HG03097 (cell line): Measurements from ENCODE around the gene ANKRD55.

Experiments used
- ATAC-seq: cut with Tn5 transposase; IDR thresholded peaks from one replicate; pipeline ENCODE4 v1.9.1; 2021; ENCODE audit not compliant: unreplicated experiment, low FRiP score

ANKRD55 gene

GRCh38 chr5:56055859-56056258 lies 177.3 kb downstream of the ANKRD55 start:
- ATAC-seq: no peak

GRCh38 chr5:56055287-56055686 lies 177.8 kb downstream of the ANKRD55 start:
- no peak for ATAC-seq

- no peak for ATAC-seq
These were observed 178.5 kb downstream of the ANKRD55 start for GRCh38 chr5:56054666-56055065.

GRCh38 chr5:56053363-56053762 lies 179.8 kb downstream of the ANKRD55 start:
- no peak for ATAC-seq

GRCh38 chr5:56052735-56053134 lies 180.4 kb downstream of the ANKRD55 start:
- no peak for ATAC-seq

- ATAC-seq: no peak
These were observed 182.4 kb downstream of the ANKRD55 start for GRCh38 chr5:56050551-56051255.
